ENCODE measurements around the gene SFT2D1. TPM values are rescaled to one million over a fixed set of nuclear protein-coding genes. Genes with fewer than 3 reads are reported as not detected.
A peak's percentile ranks its signal among the peaks of the same experiment; 100 is the strongest.

Gene SFT2D1
- total and polyA plus RNA-seq, 8 donors: 4.7 to 96.8 (median 44.5) TPM

DNA sequence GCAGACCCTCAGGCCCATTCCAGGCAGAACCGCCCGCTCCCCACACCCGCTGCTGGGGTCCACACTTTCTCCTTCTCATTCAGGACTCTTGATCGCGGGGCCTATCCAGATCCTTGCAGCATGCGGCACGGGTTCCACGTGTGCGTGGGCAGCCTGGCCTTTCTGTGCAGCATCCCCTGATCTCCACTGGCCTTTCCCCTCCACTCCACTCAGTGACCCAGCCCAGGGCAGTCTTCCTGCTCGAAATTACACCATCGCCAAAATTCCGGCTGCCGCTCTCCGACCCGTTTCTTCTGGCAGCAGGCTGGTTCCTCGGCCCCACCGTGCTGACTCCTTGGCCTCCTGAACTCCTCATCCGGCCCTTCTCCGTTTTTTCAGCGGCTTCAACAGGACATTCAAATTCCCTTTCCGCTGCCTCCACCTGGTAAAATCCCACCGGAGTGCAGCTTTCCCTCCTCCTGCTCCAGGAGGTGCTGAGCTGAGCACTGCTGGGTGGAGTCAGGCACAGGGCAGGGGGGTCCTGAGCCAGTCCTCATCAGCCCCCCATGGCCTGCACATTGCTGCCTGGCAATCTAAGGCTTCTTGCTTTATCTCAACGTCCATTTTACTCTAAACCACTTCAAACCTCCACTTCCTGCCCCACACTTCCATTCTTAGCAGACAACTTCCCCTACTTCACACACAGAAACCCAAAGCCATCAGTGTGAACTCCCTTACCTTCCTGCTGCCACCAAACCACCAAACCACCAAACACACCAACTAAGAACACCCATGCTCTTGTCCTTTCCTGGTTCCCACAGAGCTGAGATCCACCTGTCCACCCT, 9.0 kb downstream of the SFT2D1 start:
- peak overlapping the region in 1 of 5 donors; percentile 36 for H3K27ac ChIP-seq
- DNase-seq: peak in 1 of 2 donors; percentile 33
- H3K4me3 ChIP-seq: no peak overlapping the region
- intact Hi-C loops (cut with DNase I; ENCODE audit: low total_unique reads): no loop called here
- TF ChIP-seq POLR2AphosphoS5 (IDR thresholded peaks at IDR 0.05): no peak
- H3K9me3 ChIP-seq: no peaks in the 10 kb centered on the region
- H3K36me3 ChIP-seq: peaks cover 6 to 50% (median 48%) of the 10 kb centered on the region in 4 donors
- H3K4me1 ChIP-seq: peaks cover 10 to 56% (median 39%) of the 10 kb centered on the region in 4 donors
- WGBS, 5 donors: 79 to 84% (median 82%) methylated on average over 23 of the region's 23 CpGs
- H3K27me3 ChIP-seq: no peaks in the 10 kb centered on the region

DNA sequence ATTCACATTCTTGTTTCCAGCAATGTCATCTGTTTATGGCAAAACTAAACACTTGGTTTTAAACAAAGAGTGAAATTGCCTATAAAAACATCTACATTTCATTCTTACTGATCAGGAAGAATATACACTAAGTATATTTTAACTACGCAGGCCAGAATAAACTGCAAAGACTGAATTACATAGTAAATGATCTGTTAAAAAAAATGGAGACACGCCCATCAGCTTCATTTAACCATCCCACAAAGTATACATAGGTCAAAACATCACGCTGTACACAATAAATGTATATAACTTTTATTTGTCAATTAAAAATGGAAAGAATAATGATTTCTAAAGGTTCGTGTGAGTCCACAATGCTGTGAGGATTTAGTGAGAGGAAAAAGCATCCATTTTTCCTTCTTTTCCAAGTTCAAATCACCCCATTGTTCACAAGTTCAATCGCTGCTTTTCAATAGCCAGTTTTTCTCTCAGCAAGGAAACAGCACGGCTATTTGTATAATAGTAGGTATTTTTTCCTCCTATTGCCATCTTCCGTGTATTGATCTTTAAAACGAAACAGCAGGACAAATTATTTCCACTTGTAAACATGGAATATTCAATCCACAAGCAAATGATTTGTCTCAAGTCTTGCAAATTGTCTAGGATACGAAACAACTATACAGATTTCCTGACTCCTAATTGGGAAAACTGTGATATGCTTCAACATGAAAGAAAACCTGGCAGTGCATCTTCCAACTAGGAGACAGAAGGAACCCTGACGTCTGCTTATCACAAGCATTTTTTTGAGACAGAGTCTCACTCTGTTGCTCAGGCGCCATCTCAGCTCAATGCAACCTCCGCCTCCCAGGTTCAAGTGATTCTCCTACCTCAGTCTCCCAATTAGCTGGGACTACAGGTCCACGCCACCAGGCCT, 10.6 kb downstream of the SFT2D1 start:
- TF ChIP-seq, protein P1, sequence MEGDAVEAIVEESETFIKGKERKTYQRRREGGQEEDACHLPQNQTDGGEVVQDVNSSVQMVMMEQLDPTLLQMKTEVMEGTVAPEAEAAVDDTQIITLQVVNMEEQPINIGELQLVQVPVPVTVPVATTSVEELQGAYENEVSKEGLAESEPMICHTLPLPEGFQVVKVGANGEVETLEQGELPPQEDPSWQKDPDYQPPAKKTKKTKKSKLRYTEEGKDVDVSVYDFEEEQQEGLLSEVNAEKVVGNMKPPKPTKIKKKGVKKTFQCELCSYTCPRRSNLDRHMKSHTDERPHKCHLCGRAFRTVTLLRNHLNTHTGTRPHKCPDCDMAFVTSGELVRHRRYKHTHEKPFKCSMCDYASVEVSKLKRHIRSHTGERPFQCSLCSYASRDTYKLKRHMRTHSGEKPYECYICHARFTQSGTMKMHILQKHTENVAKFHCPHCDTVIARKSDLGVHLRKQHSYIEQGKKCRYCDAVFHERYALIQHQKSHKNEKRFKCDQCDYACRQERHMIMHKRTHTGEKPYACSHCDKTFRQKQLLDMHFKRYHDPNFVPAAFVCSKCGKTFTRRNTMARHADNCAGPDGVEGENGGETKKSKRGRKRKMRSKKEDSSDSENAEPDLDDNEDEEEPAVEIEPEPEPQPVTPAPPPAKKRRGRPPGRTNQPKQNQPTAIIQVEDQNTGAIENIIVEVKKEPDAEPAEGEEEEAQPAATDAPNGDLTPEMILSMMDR (IDR thresholded peaks at IDR 0.05): no peak
- TF ChIP-seq EP300 (IDR thresholded peaks at IDR 0.05) (no peak), POLR2A (IDR thresholded peaks at IDR 0.05) (no peak), POLR2AphosphoS5 (IDR thresholded peaks at IDR 0.05) (no peak)
- no peaks in the 10 kb centered on the region for H3K27me3 ChIP-seq
- intact Hi-C loops (cut with DNase I; ENCODE audit: low total_unique reads): no loop called here
- no peaks in the 10 kb centered on the region for H3K9me3 ChIP-seq
- H3K27ac ChIP-seq: no peak overlapping the region
- peaks cover 10 to 47% (median 34%) of the 10 kb centered on the region in 4 donors for H3K4me1 ChIP-seq
- H3K36me3 ChIP-seq: peaks cover 7 to 51% (median 47%) of the 10 kb centered on the region in 4 donors
- no peak for DNase-seq
- H3K4me3 ChIP-seq: no peak overlapping the region
- 71 to 77% (median 73%) methylated on average over 13 of the region's 13 CpGs for WGBS, 5 donors

DNA sequence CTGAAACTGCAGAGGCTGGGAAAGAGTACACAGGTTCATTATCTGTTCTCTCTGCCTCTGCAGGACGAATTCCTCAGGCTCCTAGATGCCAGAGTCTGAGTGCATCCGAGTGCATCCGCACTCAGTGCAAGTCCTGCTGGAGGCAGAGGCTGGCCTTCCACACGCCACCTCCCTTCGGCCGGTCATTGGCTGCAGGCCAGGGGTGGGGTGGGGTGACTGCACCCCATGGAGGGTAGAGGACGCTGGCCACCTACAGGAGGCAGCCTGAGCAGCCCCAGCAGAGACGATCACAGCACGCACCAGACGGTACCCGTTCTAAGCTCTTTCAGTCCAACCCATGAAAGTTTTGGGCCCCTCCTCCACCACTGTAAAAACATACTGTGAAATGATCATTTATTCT, 11.7 kb downstream of the SFT2D1 start:
- Histone ChIP-seq H3K27ac (no peak overlapping the region), H3K36me3 (peaks cover 8 to 50% (median 47%) of the 10 kb centered on the region in 4 donors), H3K9me3 (no peaks in the 10 kb centered on the region), H3K27me3 (no peaks in the 10 kb centered on the region), H3K4me1 (peaks cover 10 to 47% (median 33%) of the 10 kb centered on the region in 4 donors), H3K4me3 (no peak overlapping the region)
- intact Hi-C loops (cut with DNase I; ENCODE audit: low total_unique reads): no loop called here
- no peak for TF ChIP-seq EP300 (IDR thresholded peaks at IDR 0.05)
- no peak for TF ChIP-seq POLR2A (IDR thresholded peaks at IDR 0.05)
- no peak for TF ChIP-seq POLR2AphosphoS5 (IDR thresholded peaks at IDR 0.05)
- TF ChIP-seq, protein P1 (IDR thresholded peaks at IDR 0.05): no peak
- DNase-seq: peak; percentile 59 to 69
- WGBS, 5 donors: 32 to 42% (median 38%) methylated on average over 9 to 11 of the region's 11 CpGs

DNA sequence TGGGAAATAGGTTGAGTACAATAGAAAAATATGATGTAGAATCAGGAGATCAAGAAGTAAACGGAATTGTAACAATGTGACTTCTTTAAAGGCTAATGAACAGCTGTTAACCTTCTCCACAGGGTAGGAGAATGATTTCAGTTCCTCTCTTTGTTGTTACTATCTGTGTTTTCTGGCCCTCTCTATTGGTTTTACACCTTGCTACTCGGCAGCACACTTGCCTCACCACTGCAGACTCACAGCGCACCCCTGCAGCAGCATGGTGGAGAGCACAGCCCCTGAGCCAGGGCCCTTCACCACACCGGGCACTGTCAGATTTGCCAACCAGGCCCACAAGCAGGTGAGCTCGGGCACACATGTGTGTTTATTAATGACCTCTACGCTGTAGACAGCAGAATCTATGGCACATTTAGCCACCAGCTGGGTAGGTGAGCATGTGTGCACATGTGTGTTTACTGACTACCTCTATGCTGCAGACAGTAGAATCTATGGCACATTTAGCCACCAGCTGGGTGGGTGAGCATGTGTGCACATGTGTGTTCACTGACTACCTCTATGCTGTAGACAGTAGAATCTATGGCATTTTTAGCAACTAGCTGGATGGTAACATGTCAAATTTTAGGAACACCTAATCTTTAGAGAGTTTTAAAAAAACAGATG, 16.8 kb downstream of the SFT2D1 start:
- H3K36me3 ChIP-seq: peaks cover 20 to 86% (median 82%) of the 10 kb centered on the region in 4 donors
- H3K4me1 ChIP-seq: peaks cover under 1 to 9% (median 5%) of the 10 kb centered on the region in 4 donors
- H3K4me3 ChIP-seq: no peak overlapping the region
- no peaks in the 10 kb centered on the region for H3K9me3 ChIP-seq
- 75 to 87% (median 81%) methylated on average over 6 of the region's 6 CpGs for WGBS, 5 donors
- TF ChIP-seq, protein P1 (IDR thresholded peaks at IDR 0.05): no peak
- no peak for TF ChIP-seq EP300 (IDR thresholded peaks at IDR 0.05)
- TF ChIP-seq POLR2AphosphoS5 (IDR thresholded peaks at IDR 0.05): no peak
- no peak for TF ChIP-seq POLR2A (IDR thresholded peaks at IDR 0.05)
- intact Hi-C loops (cut with DNase I; ENCODE audit: low total_unique reads): no loop called here
- no peak overlapping the region for H3K27ac ChIP-seq
- no peaks in the 10 kb centered on the region for H3K27me3 ChIP-seq
- DNase-seq: no peak

Data from stomach (tissue), 9 donors.